ENCODE data around the gene CTBP2.
A peak's percentile ranks its signal among the peaks of the same experiment; 100 is the strongest.

The CTBP2 gene

GRCh38 chr10:124994573-124995473 is 165.5 kb downstream of the CTBP2 start:
- no peak for TF ChIP-seq CTCF (IDR thresholded peaks at IDR 0.05; ENCODE audit: insufficient read depth, low read length, missing control alignments)
- no peak for DNase-seq (ENCODE audit: low read depth, low spot score)
- POLR2A ChIA-PET: no interaction called here
- H3K4me3 ChIP-seq (ENCODE audit: low read depth, low read length): no peak overlapping the region
- CTCF ChIA-PET: interaction anchor here (0.7 to 3.1 kb wide), 4 partner anchors 12 to 706 kb away, joined by 3 to 11 read pairs (median 4); no protein-coding TSS in a partner anchor

- CTCF ChIA-PET: interaction anchor here (0.7 to 3.6 kb wide), 14 partner anchors 13 to 706 kb away, joined by 3 to 39 read pairs (median 4); no protein-coding TSS in a partner anchor
- TF ChIP-seq CTCF (IDR thresholded peaks at IDR 0.05; ENCODE audit: insufficient read depth, low read length, missing control alignments): no peak
- POLR2A ChIA-PET: no interaction called here
Observed at GRCh38 chr10:124993736-124994451, 166.5 kb downstream of the CTBP2 start.

GRCh38 chr10:124993345-124993708 is 167.0 kb downstream of the CTBP2 start:
- POLR2A ChIA-PET: no interaction called here
- H3K4me3 ChIP-seq (ENCODE audit: low read depth, low read length): no peak overlapping the region
- CTCF ChIA-PET: interaction anchor here (1.2 to 3.6 kb wide), 24 partner anchors 8 to 709 kb away, joined by 3 to 39 read pairs (median 7); no protein-coding TSS in a partner anchor
- no peak for TF ChIP-seq CTCF (IDR thresholded peaks at IDR 0.05; ENCODE audit: insufficient read depth, low read length, missing control alignments)
- DNase-seq (ENCODE audit: low read depth, low spot score): no peak

More at GRCh38 chr10:124993736-124994451, 166.5 kb downstream of the CTBP2 start:
- no peak for DNase-seq (ENCODE audit: low read depth, low spot score)
- no peak overlapping the region for H3K4me3 ChIP-seq (ENCODE audit: low read depth, low read length)

GRCh38 chr10:124992462-124993344 is 167.7 kb downstream of the CTBP2 start:
- POLR2A ChIA-PET: interaction anchor here (0.7 kb wide), 1 partner anchor 9 kb away, joined by 3 read pairs; no protein-coding TSS in a partner anchor
- CTCF ChIA-PET: interaction anchor here (0.7 to 3.6 kb wide), 43 partner anchors 9 to 729 kb away, joined by 3 to 39 read pairs (median 4); no protein-coding TSS in a partner anchor
- no peak for DNase-seq (ENCODE audit: low read depth, low spot score)
- peak; percentile 47 for TF ChIP-seq CTCF (IDR thresholded peaks at IDR 0.05; ENCODE audit: insufficient read depth, low read length, missing control alignments)
- no peak overlapping the region for H3K4me3 ChIP-seq (ENCODE audit: low read depth, low read length)

GRCh38 chr10:124991835-124992234 is 168.5 kb downstream of the CTBP2 start:
- TF ChIP-seq CTCF (IDR thresholded peaks at IDR 0.05; ENCODE audit: insufficient read depth, low read length, missing control alignments): no peak
- no peak overlapping the region for H3K4me3 ChIP-seq (ENCODE audit: low read depth, low read length)
- CTCF ChIA-PET: interaction anchor here (0.7 to 3.6 kb wide), 35 partner anchors 9 to 730 kb away, joined by 3 to 39 read pairs (median 5); no protein-coding TSS in a partner anchor
- POLR2A ChIA-PET: no interaction called here
- DNase-seq (ENCODE audit: low read depth, low spot score): no peak
